NCI-H2029 treated with DMSO at 0.1 percent for 48 hours (cell line): ENCODE data around the gene TSPAN16.
A peak's percentile ranks its signal among the peaks of the same experiment; 100 is the strongest.

ENCODE experiments used
- DNase-seq: peaks from one replicate; lab custom pipeline; 2025; lab: John Stamatoyannopoulos, UW

The TSPAN16 gene

GRCh38 chr19:11269408-11269807, 26.6 kb upstream of the TSPAN16 start:
- DNase-seq, result no peak

- no peak for DNase-seq
These were observed 22.7 kb upstream of the TSPAN16 start for GRCh38 chr19:11273296-11273695.

GRCh38 chr19:11273989-11274388, 22.0 kb upstream of the TSPAN16 start:
- no peak for DNase-seq

DNA sequence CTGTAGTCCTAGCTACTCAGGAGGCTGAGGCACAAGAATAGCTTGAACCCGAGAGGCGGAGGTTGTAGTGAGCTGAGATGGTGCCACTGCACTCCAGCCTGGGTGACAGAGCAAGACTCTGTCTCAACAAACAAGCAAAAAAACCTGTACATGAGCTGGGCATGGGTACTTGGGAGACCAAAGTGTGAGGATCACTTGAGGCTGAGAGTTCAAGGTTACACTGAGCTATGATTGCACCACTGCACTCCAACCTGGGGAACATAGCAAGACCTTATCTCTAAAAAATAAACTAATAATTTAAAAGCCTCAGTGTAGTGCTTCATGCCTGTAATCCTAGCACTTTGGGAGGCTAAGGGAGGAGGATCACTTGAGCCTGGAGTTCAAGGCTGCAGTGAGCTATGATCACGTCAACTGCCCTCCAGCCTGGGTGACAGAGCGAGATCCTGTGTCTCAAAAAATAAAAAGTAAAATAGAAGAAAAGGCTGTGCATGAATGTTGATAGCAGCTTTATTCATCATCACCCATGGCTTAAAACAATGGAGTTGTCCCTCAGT, 21.4 kb upstream of the TSPAN16 start:
- DNase-seq, result no peak

DNA sequence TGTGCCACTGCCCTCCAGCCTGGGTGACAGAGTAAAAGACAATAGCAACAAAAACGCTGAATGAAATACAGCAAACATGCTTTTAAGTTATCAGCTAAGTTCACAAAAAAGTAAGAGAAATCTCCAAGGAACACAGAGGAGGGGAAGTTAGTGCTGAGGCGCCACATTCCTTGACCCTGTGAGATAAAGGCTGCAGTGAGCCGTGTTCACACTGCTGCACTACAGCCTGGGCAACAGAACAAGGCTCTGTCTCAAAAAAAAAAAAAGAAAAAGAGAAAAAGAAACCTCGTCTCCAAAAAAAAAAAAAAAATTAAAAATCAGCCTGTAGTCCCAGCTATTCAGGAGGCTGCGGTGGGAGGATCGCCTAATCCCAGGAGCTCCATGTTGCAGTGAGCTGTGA, 17.3 kb upstream of the TSPAN16 start:
- no peak for DNase-seq

DNA sequence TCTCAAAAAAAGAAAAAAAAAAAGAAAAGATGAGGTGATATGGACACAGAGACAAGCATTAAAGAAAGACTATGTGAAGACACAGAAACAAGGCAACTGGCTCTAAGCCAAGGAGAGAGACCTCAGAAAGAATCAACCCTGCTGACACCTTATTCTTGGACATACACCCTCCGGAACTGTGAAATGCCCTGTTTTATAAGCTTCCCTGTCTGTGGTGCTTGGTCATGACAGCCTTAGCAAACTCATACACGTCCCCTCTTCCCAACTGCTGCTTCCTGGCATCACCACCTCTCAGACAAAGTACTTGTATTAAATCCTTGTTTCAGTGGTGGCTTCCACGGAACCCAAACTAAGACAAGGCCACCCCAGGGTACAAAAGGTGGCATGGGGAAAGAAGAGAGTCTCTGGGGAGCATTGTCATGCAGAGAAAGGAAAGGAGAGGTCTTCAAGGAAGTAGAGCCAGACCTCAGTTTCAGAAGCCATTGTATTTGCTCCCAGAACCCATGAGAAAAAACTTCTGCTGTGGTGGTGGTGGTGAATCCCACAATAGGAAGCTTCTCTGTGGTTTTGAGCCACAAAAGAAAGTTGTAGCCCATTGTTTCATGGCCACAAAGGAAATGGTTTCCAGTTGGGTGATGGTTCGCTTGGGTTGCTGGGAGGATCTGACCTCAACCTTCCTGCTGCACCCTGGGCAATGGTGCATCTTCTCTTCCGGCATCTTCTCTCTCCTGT, 16.3 kb upstream of the TSPAN16 start:
- DNase-seq, result no peak

GRCh38 chr19:11281356-11282049, 14.5 kb upstream of the TSPAN16 start:
- DNase-seq, result no peak

DNA sequence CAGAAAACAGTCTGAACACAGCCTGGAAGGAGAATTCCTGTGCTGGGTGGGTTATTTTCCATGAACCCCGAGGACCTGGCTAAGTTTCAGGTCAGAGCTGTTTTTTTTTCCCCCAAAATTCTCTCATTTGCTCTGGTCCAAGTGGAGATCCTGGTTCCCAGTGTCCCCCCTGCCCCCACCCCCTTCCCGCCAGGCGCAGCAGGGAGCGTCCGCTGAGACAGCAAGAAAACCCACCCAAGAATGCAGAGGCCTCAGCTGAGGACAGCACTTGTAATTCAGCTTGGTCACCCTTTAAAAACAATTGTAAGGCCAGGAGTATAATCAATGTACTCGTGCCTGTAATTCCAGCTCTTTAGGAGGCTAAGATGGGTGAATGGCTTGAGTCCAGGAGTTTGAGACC, 11.4 kb upstream of the TSPAN16 start:
- DNase-seq, result no peak

GRCh38 chr19:11286312-11286974, 9.5 kb upstream of the TSPAN16 start:
- no peak for DNase-seq

GRCh38 chr19:11288349-11288748, 7.6 kb upstream of the TSPAN16 start:
- no peak for DNase-seq

- no peak for DNase-seq
These were observed 5.7 kb upstream of the TSPAN16 start for GRCh38 chr19:11290256-11290655.

- no peak for DNase-seq
These were observed 4.5 kb upstream of the TSPAN16 start for GRCh38 chr19:11291415-11291814.

- DNase-seq, result no peak
These were observed 4.0 kb upstream of the TSPAN16 start for GRCh38 chr19:11291991-11292390.

DNA sequence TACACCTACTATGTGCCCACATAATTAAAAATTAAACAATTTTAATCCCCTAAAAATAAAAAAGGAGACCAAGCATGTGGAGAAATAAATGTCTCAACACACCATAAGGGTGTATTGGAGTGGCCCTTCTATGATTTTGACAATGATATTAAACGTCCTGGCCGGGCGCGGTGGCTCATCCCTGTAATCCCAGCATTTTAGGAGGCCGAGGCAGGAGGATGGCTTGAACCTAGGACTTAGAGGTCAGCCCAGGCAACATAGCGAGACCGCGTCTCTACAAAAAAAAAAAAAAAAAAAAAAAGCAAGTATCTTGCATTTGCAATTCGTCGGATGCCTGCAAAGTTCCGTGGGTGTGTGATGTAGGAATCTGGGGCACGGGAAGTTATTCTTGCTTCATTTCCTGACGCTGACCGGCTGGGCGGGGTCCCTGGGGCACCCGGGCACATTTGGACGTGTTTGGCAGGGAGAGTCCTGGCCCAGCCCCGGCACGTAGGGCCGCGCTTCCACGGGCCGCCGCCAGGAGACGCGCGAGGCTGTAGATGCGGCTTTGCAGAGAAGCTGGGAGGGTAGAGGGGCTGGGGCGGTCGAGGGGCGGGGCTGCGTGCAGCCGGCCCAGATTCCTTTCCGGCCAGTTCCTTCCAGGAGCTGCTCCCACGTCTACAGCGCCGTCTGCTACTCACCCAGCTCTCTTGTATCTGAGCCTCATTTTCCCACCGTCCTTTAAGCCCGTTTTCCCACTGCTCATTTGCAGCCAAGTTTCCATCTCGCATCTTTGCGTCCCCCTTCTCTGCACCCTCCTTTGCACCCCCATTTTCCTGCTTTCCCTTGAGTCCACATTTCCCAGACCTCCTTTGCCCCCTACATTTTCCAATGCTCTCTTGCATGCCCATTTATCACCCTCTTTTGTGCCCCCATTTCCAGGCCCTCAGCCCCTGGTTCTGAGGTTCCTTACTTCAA, 2.2 kb upstream of the TSPAN16 start:
- DNase-seq, result peak; percentile 59

DNA sequence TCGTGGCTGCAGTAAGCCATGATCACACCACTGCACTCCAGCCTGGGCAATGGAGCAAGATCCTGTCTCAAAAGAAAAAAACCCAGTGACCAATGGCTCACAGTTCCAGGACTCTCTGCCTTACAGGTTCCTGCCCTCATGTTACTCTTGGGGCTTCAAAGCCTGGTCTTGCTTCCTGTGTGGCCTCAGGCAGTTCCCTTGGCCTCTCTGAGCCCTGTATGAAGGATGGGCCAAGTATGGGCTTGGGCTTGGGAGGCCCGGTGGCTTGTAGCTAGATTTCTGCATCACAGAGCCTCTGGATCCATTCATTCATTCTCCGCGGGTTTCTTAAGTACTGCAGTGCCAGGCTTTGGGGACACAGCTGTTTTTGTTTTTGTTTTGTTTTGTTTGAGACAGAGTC, 780 bp upstream of the TSPAN16 start:
- no peak for DNase-seq

DNA sequence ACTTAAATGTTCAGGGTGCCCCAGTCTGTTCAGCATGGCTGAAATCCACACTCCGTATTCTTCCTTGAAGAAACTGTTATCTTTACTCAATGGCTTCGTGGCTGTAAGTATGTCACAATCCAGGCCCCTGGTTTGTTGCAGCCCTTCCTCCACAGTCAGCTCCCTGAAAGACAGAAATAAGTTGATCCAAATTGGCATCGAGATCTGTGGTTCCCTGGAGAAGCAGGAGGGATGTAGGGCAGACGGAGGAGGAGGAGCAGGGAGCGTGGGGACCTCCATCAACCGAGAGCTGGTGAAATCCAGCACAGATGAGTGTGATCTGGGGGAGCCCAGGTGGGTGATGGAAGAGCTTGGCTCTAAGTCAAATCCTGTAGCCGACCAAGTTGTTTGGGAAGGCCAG, 304 bp downstream of the TSPAN16 start:
- no peak for DNase-seq

GRCh38 chr19:11299946-11300810, 4.2 kb downstream of the TSPAN16 start:
- no peak for DNase-seq

DNA sequence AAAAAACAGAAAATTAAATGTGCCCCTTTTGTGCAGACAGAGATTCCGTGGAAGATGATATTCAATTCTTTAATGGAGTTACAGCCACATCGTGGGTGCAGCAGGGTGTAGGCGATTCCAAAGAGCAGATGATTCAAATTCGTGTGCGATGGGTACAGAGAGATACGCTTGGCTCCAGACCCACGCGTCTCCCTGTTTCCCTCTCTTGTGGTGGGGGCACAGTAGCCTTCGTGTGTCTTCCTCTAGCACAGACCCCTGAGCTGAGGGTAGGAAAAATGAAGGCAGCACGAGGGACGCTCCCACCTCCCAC, 4.8 kb downstream of the TSPAN16 start:
- no peak for DNase-seq

DNA sequence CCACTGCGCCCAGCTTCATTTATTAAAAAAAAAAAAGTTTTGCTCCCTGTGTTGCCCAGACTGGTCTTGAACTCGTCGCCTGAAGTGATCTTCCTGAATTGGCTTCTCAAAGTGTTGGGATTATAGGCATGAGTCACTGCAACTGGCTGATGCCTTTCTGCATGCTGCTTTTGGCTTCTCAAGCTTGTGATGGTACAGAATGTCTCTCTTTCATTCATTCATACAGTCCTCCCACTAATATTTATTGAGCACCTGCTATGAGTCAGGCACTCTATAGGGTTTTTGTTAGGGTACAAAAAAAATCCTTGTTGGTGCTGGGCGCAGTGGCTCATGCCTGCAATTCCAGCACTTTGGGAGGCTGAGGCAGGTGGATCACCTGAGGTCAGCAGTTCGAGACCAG, 9.0 kb downstream of the TSPAN16 start:
- no peak for DNase-seq

DNA sequence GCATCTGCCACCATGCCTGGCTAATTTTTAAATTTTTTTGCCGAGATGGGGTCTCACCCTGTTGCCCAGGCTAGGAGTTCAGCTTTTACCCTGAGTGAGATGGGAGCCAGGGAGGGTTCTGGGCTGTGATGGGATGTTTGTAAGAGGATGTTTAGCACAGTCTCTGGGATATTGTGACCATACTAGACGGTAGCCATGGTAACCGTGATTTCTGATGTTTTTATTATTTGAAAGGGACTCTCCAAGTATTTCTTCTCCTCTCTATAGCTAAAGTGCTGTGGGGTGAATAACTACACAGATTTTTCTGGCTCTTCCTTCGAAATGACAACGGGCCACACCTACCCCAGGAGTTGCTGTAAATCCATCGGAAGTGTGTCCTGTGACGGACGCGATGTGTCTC, 10.4 kb downstream of the TSPAN16 start:
- no peak for DNase-seq
